ENCODE results near the gene EPS8L1.
"Not testable (repeated sequence)": the region's sequence is repeated elsewhere in the genome, so short reads cannot be mapped to it uniquely, and the experiment has no call there.

The EPS8L1 gene

GRCh38 chr19:55034751-55035150 is 40.9 kb upstream of the EPS8L1 start:
- DNase-seq (ENCODE audit: low read depth), result no peak
- TF ChIP-seq CTCF (conservative IDR thresholded peaks at IDR 0.05; ENCODE audit: low read depth, low read length), result no peak
- no peak overlapping the region for H3K4me3 ChIP-seq (ENCODE audit: low read length)

GRCh38 chr19:55036058-55036457 is 39.6 kb upstream of the EPS8L1 start:
- DNase-seq (ENCODE audit: low read depth), result no peak
- TF ChIP-seq CTCF (conservative IDR thresholded peaks at IDR 0.05; ENCODE audit: low read depth, low read length), result no peak
- H3K4me3 ChIP-seq (ENCODE audit: low read length), result no peak overlapping the region

GRCh38 chr19:55037603-55038002 is 38.1 kb upstream of the EPS8L1 start:
- not testable (repeated sequence) for DNase-seq (ENCODE audit: low read depth); H3K4me3 ChIP-seq (ENCODE audit: low read length)

- not testable (repeated sequence) for H3K4me3 ChIP-seq (ENCODE audit: low read length); DNase-seq (ENCODE audit: low read depth)
Observed at GRCh38 chr19:55040654-55041053, 35.0 kb upstream of the EPS8L1 start.

GRCh38 chr19:55041244-55041626 is 34.4 kb upstream of the EPS8L1 start:
- no peak for DNase-seq (ENCODE audit: low read depth)
- H3K4me3 ChIP-seq (ENCODE audit: low read length), result no peak overlapping the region
- no peak for TF ChIP-seq CTCF (conservative IDR thresholded peaks at IDR 0.05; ENCODE audit: low read depth, low read length)

- TF ChIP-seq CTCF (conservative IDR thresholded peaks at IDR 0.05; ENCODE audit: low read depth, low read length), result no peak
- H3K4me3 ChIP-seq (ENCODE audit: low read length), result no peak overlapping the region
- no peak for DNase-seq (ENCODE audit: low read depth)
Observed at GRCh38 chr19:55041627-55042343, 33.9 kb upstream of the EPS8L1 start.

GRCh38 chr19:55042344-55042678 is 33.4 kb upstream of the EPS8L1 start:
- DNase-seq (ENCODE audit: low read depth), result no peak
- no peak overlapping the region for H3K4me3 ChIP-seq (ENCODE audit: low read length)
- TF ChIP-seq CTCF (conservative IDR thresholded peaks at IDR 0.05; ENCODE audit: low read depth, low read length), result no peak

- TF ChIP-seq CTCF (conservative IDR thresholded peaks at IDR 0.05; ENCODE audit: low read depth, low read length), result no peak
- no peak overlapping the region for H3K4me3 ChIP-seq (ENCODE audit: low read length)
- no peak for DNase-seq (ENCODE audit: low read depth)
Observed at GRCh38 chr19:55042688-55043087, 33.0 kb upstream of the EPS8L1 start.

Data from retinal pigment epithelial cell (primary cell).